Panc1 (cell line): Measurements from ENCODE around the gene NACA2. TPM values are rescaled to one million over a fixed set of nuclear protein-coding genes. Genes with fewer than 3 reads are reported as not detected.

Experiments used
- ATAC-seq: fragments of 200-7000 bp; cut with Tn5 transposase; 2 replicates; pipeline ENCODE4 v1.9.1; 2020; ENCODE audit warnings: mild to moderate bottlenecking, moderate library complexity
- BruUV-seq: library from RNA; stranded (reverse); fragments of 400-500 nt; replicated peaks from 2 replicates; lab custom pipeline; 2021; lab: Mats Ljungman, UMichigan
- CTCF ChIA-PET: fragments of 300-600 bp; sonication (Branson Sonifier 250); formaldehyde crosslinking; loops from one replicate; lab custom pipeline; 2022; ENCODE audit warnings: antibody characterized with exemption; lab: Charles Lee
- POLR2A ChIA-PET: fragments of 300-600 bp; sonication (Branson Sonifier 250); formaldehyde crosslinking; loops from one replicate; lab custom pipeline; 2022; ENCODE audit warnings: antibody characterized with exemption; lab: Charles Lee
- DNase-seq: peaks from one replicate; pipeline ENCODE4 v3.0.0-alpha.2; 2010; ENCODE audit warnings: low read depth, low spot score
- H3K27ac ChIP-seq: 2 replicates; pipeline ENCODE4 v1.5.1; 2011; ENCODE audit warnings: mild to moderate bottlenecking, low read length, inconsistent platforms
- H3K27me3 ChIP-seq: fragments of 200-500 bp; sonication (Bioruptor generic); 2 replicates; pipeline ENCODE4 v1.6.0; 2014; ENCODE audit warnings: low read length, inconsistent platforms; ENCODE audit not compliant: control insufficient read depth, insufficient read depth
- H3K36me3 ChIP-seq: fragments of 200-500 bp; sonication (Bioruptor generic); 2 replicates; pipeline ENCODE4 v1.5.1; 2014; ENCODE audit warnings: inconsistent platforms, mild to moderate bottlenecking, low read length, moderate library complexity; ENCODE audit not compliant: control insufficient read depth, insufficient read depth
- H3K4me1 ChIP-seq: 2 replicates; pipeline ENCODE4 v1.5.1; 2011; ENCODE audit warnings: inconsistent platforms, mild to moderate bottlenecking, low read length, moderate library complexity; ENCODE audit not compliant: control insufficient read depth, insufficient read depth
- H3K4me3 ChIP-seq, 2 experiments: 2 replicates each; pipeline ENCODE4 v1.5.1; 2011 to 2012; ENCODE audit warnings: low read depth in 2 of 2, low read length in 2 of 2, mild to moderate bottlenecking in 2 of 2, inconsistent platforms in 1 of 2, moderate library complexity in 1 of 2
- H3K9me3 ChIP-seq: fragments of 200-500 bp; sonication (Bioruptor generic); 2 replicates; pipeline ENCODE4 v1.5.1; 2014; ENCODE audit warnings: low read depth, mild to moderate bottlenecking, inconsistent platforms, low read length, moderate library complexity; ENCODE audit not compliant: control insufficient read depth, insufficient read depth
- CTCF ChIP-seq: fragments of 450-650 bp; IDR thresholded peaks from 2 replicates; pipeline ENCODE4 v1.5.1; 2017; ENCODE audit warnings: mild to moderate bottlenecking
- POLR2AphosphoS5 ChIP-seq: IDR thresholded peaks from 2 replicates; pipeline ENCODE4 v1.6.1; 2012; ENCODE audit warnings: mild to moderate bottlenecking, low read depth, low read length, moderate library complexity
- SIN3A ChIP-seq: IDR thresholded peaks from 2 replicates; pipeline ENCODE4 v1.6.1; 2012; ENCODE audit warnings: low read depth, mild to moderate bottlenecking, low read length, moderate library complexity, borderline replicate concordance; ENCODE audit not compliant: insufficient read depth
- TCF7L2 ChIP-seq: IDR thresholded peaks from 2 replicates; pipeline ENCODE4 v1.6.1; 2011; ENCODE audit warnings: mild to moderate bottlenecking, low read depth, low read length, inconsistent platforms
- in situ Hi-C: cut with HindIII; loops from 2 replicates; pipeline ENCODE4 v1.10.0; 2016; ENCODE audit warnings: low sequenced_read_pairs, low pct_unique_long_range_greater_than_20kb
- intact Hi-C: fragments of 100-400 bp; cut with micrococcal nuclease; formaldehyde crosslinking; loops from one replicate; pipeline ENCODE4 v1.10.0; 2022; ENCODE audit not compliant: unreplicated experiment
- total RNA-seq: library from RNA; stranded (reverse); gene quantifications from one replicate; pipeline ENCODE4 v1.2.1, GENCODE V29; 2021; ENCODE audit not compliant: unreplicated experiment
- TF ChIP-seq, protein P1 (sequence below), 2 experiments: IDR thresholded peaks; 2 replicates each; pipeline ENCODE4 v1.6.1; 2011 to 2012; ENCODE audit warnings: low read depth in 2 of 2, control low read depth in 1 of 2, low read length in 1 of 2, mild to moderate bottlenecking in 1 of 2, moderate library complexity in 1 of 2; ENCODE audit not compliant: insufficient read depth in 1 of 2

Gene NACA2
- total RNA-seq, 1 experiment from 2014 or later: not detected

GRCh38 chr17:61545335-61545938 is 45.6 kb downstream of the NACA2 start:
- Histone ChIP-seq H3K4me3 (no peak overlapping the region), H3K9me3 (peaks cover 12% of the 10 kb centered on the region; the same call in 1 of the 2 replicates), H3K27me3 (peaks cover 2% of the 10 kb centered on the region; the same call in 1 of the 2 replicates), H3K4me1 (no peaks in the 10 kb centered on the region), H3K27ac (no peak overlapping the region), H3K36me3 (no peaks in the 10 kb centered on the region)
- POLR2A ChIA-PET: no interaction called here
- TF ChIP-seq TCF7L2 (no peak), SIN3A (no peak), POLR2AphosphoS5 (no peak), CTCF (no peak)
- TF ChIP-seq, protein P1, sequence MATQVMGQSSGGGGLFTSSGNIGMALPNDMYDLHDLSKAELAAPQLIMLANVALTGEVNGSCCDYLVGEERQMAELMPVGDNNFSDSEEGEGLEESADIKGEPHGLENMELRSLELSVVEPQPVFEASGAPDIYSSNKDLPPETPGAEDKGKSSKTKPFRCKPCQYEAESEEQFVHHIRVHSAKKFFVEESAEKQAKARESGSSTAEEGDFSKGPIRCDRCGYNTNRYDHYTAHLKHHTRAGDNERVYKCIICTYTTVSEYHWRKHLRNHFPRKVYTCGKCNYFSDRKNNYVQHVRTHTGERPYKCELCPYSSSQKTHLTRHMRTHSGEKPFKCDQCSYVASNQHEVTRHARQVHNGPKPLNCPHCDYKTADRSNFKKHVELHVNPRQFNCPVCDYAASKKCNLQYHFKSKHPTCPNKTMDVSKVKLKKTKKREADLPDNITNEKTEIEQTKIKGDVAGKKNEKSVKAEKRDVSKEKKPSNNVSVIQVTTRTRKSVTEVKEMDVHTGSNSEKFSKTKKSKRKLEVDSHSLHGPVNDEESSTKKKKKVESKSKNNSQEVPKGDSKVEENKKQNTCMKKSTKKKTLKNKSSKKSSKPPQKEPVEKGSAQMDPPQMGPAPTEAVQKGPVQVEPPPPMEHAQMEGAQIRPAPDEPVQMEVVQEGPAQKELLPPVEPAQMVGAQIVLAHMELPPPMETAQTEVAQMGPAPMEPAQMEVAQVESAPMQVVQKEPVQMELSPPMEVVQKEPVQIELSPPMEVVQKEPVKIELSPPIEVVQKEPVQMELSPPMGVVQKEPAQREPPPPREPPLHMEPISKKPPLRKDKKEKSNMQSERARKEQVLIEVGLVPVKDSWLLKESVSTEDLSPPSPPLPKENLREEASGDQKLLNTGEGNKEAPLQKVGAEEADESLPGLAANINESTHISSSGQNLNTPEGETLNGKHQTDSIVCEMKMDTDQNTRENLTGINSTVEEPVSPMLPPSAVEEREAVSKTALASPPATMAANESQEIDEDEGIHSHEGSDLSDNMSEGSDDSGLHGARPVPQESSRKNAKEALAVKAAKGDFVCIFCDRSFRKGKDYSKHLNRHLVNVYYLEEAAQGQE (IDR thresholded peaks at IDR 0.05; ENCODE audit: insufficient read depth in 1 of 2, low read depth in 2 of 2, low read length in 1 of 2): no peak
- DNase-seq (no peak), ATAC-seq (no peak)
- intact Hi-C loops (no loop called here), in situ Hi-C loops (no loop called here)
- CTCF ChIA-PET: no interaction called here
- BruUV-seq: no TSS peak

- no peak overlapping the region for H3K27ac ChIP-seq
- ATAC-seq: no peak
- peaks cover 9% of the 10 kb centered on the region; the same call in 1 of the 2 replicates for H3K9me3 ChIP-seq
- no peaks in the 10 kb centered on the region for H3K4me1 ChIP-seq
- intact Hi-C loops (no loop called here), in situ Hi-C loops (no loop called here)
- no peak overlapping the region for H3K4me3 ChIP-seq
- DNase-seq: no peak
- no peak for TF ChIP-seq CTCF
- TF ChIP-seq, protein P1 (IDR thresholded peaks at IDR 0.05; ENCODE audit: insufficient read depth in 1 of 2, low read depth in 2 of 2, low read length in 1 of 2): no peak
- CTCF ChIA-PET: interaction anchor here (0.6 to 0.7 kb wide), 2 partner anchors 48 to 128 kb away, joined by 3 to 8 read pairs; no protein-coding TSS in a partner anchor
- H3K27me3 ChIP-seq: peaks cover 2% of the 10 kb centered on the region; the same call in 1 of the 2 replicates
- POLR2A ChIA-PET: interaction anchor here (0.7 kb wide), 1 partner anchor 807 kb away, joined by 10 read pairs; no protein-coding TSS in a partner anchor
- no peaks in the 10 kb centered on the region for H3K36me3 ChIP-seq
- no TSS peak for BruUV-seq
Observed at GRCh38 chr17:61543786-61544415, 47.1 kb downstream of the NACA2 start.
